K562 (cell line): Measurements from ENCODE around the gene C7orf25. TPM values are rescaled to one million over a fixed set of nuclear protein-coding genes. Genes with fewer than 3 reads are reported as not detected.
A peak's percentile ranks its signal among the peaks of the same experiment; 100 is the strongest.

ENCODE experiments used
- ATAC-seq: fragments of 200-7000 bp; cut with Tn5 transposase; 3 replicates; pipeline ENCODE4 v1.9.1; 2020; ENCODE audit warnings: moderate library complexity
- BruUV-seq: library from RNA; stranded (reverse); fragments of 400-500 nt; replicated peaks from 2 replicates; lab custom pipeline; 2021; lab: Mats Ljungman, UMichigan
- CTCF ChIA-PET: fragments of 300-600 bp; formaldehyde crosslinking; extraction: SDS; loops from one replicate; lab custom pipeline; 2021; ENCODE audit warnings: low intra/inter-chr PET ratio; lab: Yijun Ruan, JAX
- POLR2A ChIA-PET: fragments of 300-600, 350-650 bp; sonication (Branson Sonifier 250); formaldehyde crosslinking; extraction: SDS; loops from one replicate; lab custom pipeline; 2021; ENCODE audit warnings: antibody characterized with exemption, inconsistent platforms; lab: Yijun Ruan, JAX
- DNase-seq, 4 experiments: peaks; one replicate each; pipeline versions ENCODE4 v3.0.0 to v3.0.0-alpha.2; 2011 to 2018; ENCODE audit warnings: low spot score in 3 of 4, mixed read lengths in 3 of 4; ENCODE audit errors: extremely low read depth in 1 of 4
- FAIRE-seq: peaks from 2 replicates; lab custom pipeline; 2011; peaks lifted over from hg19 to GRCh38; lab: Jason Lieb, UNC
- H2AFZ ChIP-seq: 2 replicates; pipeline ENCODE4 v1.6.0; 2011; ENCODE audit warnings: low read depth, low read length, control low read depth, inconsistent platforms
- H3K27ac ChIP-seq: fragments of 200-600 bp; 3 replicates; pipeline ENCODE4 v1.8.0; 2011; ENCODE audit warnings: low read depth, mild to moderate bottlenecking, control low read depth, inconsistent platforms, low read length, moderate library complexity, mixed read lengths; ENCODE audit errors: extremely low read depth
- H3K27me3 ChIP-seq, 2 experiments: fragments of 300-600 bp in 1 of 2; 2 replicates in 1 of 2; 3 replicates in 1 of 2; pipeline versions ENCODE4 v1.6.0 to v1.8.0; 2011; ENCODE audit warnings: inconsistent platforms in 2 of 2, low read length in 2 of 2, mild to moderate bottlenecking in 1 of 2, mixed read lengths in 1 of 2, moderate library complexity in 1 of 2; ENCODE audit not compliant: control insufficient read depth in 2 of 2, insufficient read depth in 2 of 2
- H3K36me3 ChIP-seq: fragments of 300-600 bp; 3 replicates; pipeline ENCODE4 v1.8.0; 2011; ENCODE audit warnings: mild to moderate bottlenecking, low read length, inconsistent platforms; ENCODE audit not compliant: control insufficient read depth, insufficient read depth
- H3K4me1 ChIP-seq, 2 experiments: fragments of 200-600 bp in 1 of 2; replicated peaks in 1 of 2; 2 replicates in 1 of 2; 3 replicates in 1 of 2; pipeline versions ENCODE4 v1.5.1 to v1.8.0; 2011; ENCODE audit warnings: inconsistent platforms in 2 of 2, low read length in 2 of 2, mild to moderate bottlenecking in 1 of 2, mixed read lengths in 1 of 2, moderate library complexity in 1 of 2; ENCODE audit not compliant: control insufficient read depth in 2 of 2, insufficient read depth in 2 of 2
- H3K4me2 ChIP-seq: 2 replicates; pipeline ENCODE4 v1.6.1; 2011; ENCODE audit warnings: low read length, control low read depth, inconsistent platforms, mixed read lengths; ENCODE audit not compliant: insufficient read depth
- H3K4me3 ChIP-seq: fragments of 200-600 bp; sonication (generic), shearing (Covaris generic); 2 replicates; pipeline ENCODE4 v1.5.1; 2016; ENCODE audit warnings: control low read depth, inconsistent platforms
- H3K79me2 ChIP-seq: fragments of 200-600 bp; 3 replicates; pipeline ENCODE4 v1.8.0; 2011; ENCODE audit warnings: low read length, inconsistent platforms; ENCODE audit not compliant: control insufficient read depth, insufficient read depth
- H3K9ac ChIP-seq, 2 experiments: 2 replicates each; pipeline versions ENCODE4 v1.6.0 to v1.6.1; 2011; ENCODE audit warnings: low read depth in 2 of 2, low read length in 2 of 2, control low read depth in 1 of 2, inconsistent platforms in 1 of 2, mild to moderate bottlenecking in 1 of 2, mixed read lengths in 1 of 2; ENCODE audit not compliant: insufficient read depth in 1 of 2
- H3K9me1 ChIP-seq: one replicate; pipeline ENCODE4 v1.6.0; 2011; ENCODE audit warnings: inconsistent platforms, mild to moderate bottlenecking, low read length, moderate library complexity; ENCODE audit not compliant: control insufficient read depth, insufficient read depth
- H3K9me3 ChIP-seq: replicated peaks from 2 replicates; pipeline ENCODE4 v1.5.1; 2011; ENCODE audit warnings: low read depth, low read length, inconsistent platforms; ENCODE audit not compliant: control insufficient read depth, insufficient read depth
- H4K20me1 ChIP-seq: replicated peaks from 2 replicates; pipeline ENCODE4 v1.6.1; 2011; ENCODE audit warnings: low read length, inconsistent platforms, mixed read lengths; ENCODE audit not compliant: control insufficient read depth, insufficient read depth
- AFF1 ChIP-seq, 2 experiments: fragments of 450-650 bp; IDR thresholded peaks; 2 replicates each; pipeline ENCODE4 v1.6.1; 2018; ENCODE audit warnings: mild to moderate bottlenecking in 2 of 2, low read depth in 1 of 2; ENCODE audit not compliant: partially characterized antibody in 2 of 2
- ATF7 ChIP-seq: fragments of 450-650 bp; IDR thresholded peaks from 2 replicates; pipeline ENCODE4 v1.7.1; 2014; ENCODE audit warnings: mild to moderate bottlenecking, moderate library complexity
- CC2D1A ChIP-seq: fragments of 450-650 bp; IDR thresholded peaks from 2 replicates; pipeline ENCODE4 v1.6.1; 2017; ENCODE audit warnings: mild to moderate bottlenecking
- FUS ChIP-seq: fragments of 200-400 bp; formaldehyde crosslinking; optimal IDR thresholded peaks from 2 replicates; pipeline ENCODE3; 2017; ENCODE audit warnings: low read depth, low read length
- RAD21 ChIP-seq, 2 experiments: fragments of 250-450 bp in 1 of 2; fragments of 450-650 bp in 1 of 2; sonication (Bioruptor Pico) in 1 of 2; formaldehyde crosslinking in 1 of 2; IDR thresholded peaks in 1 of 2; conservative IDR thresholded peaks in 1 of 2; 2 replicates each; pipeline versions ENCODE4 v1.4.0 to v1.8.0; 2020 to 2022; ENCODE audit warnings: mild to moderate bottlenecking in 2 of 2, moderate library complexity in 1 of 2
- SMAD4 ChIP-seq: fragments of 250-450 bp; sonication (Bioruptor Pico); conservative IDR thresholded peaks from 2 replicates; pipeline ENCODE4 v1.8.0; 2021; ENCODE audit warnings: inconsistent platforms, mild to moderate bottlenecking, moderate library complexity
- SOX6 ChIP-seq: fragments of 450-650 bp; IDR thresholded peaks from 2 replicates; pipeline ENCODE4 v1.6.1; 2014; ENCODE audit warnings: mild to moderate bottlenecking
- XRCC5 ChIP-seq: fragments of 200-400 bp; formaldehyde crosslinking; IDR thresholded peaks from 2 replicates; pipeline ENCODE4 v1.6.1; 2017; ENCODE audit warnings: low read depth, mild to moderate bottlenecking, low read length
- ZNF140 ChIP-seq: fragments of 250-450 bp; sonication (Bioruptor Pico); IDR thresholded peaks from 2 replicates; pipeline ENCODE4 v1.8.0; 2021; ENCODE audit warnings: moderate library complexity, mild to moderate bottlenecking, inconsistent platforms
- ZNF24 ChIP-seq: fragments of 450-650 bp; IDR thresholded peaks from 2 replicates; pipeline ENCODE4 v1.6.1; 2016
- ZNF592 ChIP-seq: fragments of 450-650 bp; IDR thresholded peaks from 2 replicates; pipeline ENCODE4 v1.6.1; 2017; ENCODE audit warnings: antibody characterized with exemption, mild to moderate bottlenecking
- WGBS: fragments of 100-300 bp; shearing (Covaris generic); methylation state at CpG from one replicate; pipeline ENCODE4 v1.1.6; 2016; ENCODE audit warnings: low coverage, mixed read lengths; ENCODE audit not compliant: insufficient coverage; ENCODE audit errors: missing lambda C conversion rate; 5-methylcytosine and 5-hydroxymethylcytosine counted together
- in situ Hi-C: fragments of 300-500 bp; cut with MboI; formaldehyde crosslinking; loops from 4 replicates; pipeline ENCODE4 v1.15.0; 2018; ENCODE audit warnings: inconsistent platforms, mixed read lengths
- intact Hi-C: fragments of 100-400 bp; cut with micrococcal nuclease; formaldehyde crosslinking; loops from 2 replicates; pipeline ENCODE4 v1.14.2; 2022
- polyA plus RNA-seq, 8 experiments: library from polyadenylated mRNA; depleted of rRNA in 4 of 8; stranded (reverse) in 5 of 8; unstranded in 3 of 8; fragments of >200 nt; fragmentation: Nextera tagmentation in 2 of 8; fragmentation: Illumina TruSeq in 1 of 8; extraction: Ambion mirVana in 2 of 8; extraction: Trizol in 1 of 8; gene quantifications; 2 replicates each; pipeline versions ENCODE4 v1.2.1 to v1.2.3, GENCODE V29; 2011 to 2014; ENCODE audit warnings: inconsistent platforms in 1 of 8, missing spikeins in 1 of 8
- total RNA-seq, 7 experiments: library from RNA; depleted of rRNA in 6 of 7; stranded (reverse); fragments of >200 nt in 6 of 7; fragmentation: Illumina TruSeq in 2 of 7; extraction: Trizol in 2 of 7; gene quantifications; 2 replicates each; pipeline versions ENCODE4 v1.2.1 to v1.2.3, GENCODE V29; 2011 to 2021; ENCODE audit warnings: low replicate concordance in 1 of 7

The C7orf25 gene
- total and polyA plus RNA-seq, 9 of the 15 experiments (the other 6 are each of a cell fraction or from before 2014, with no cell fraction given): 1.2 to 4.7 (median 1.9) TPM

GRCh38 chr7:42940985-42941847 is 29.3 kb upstream of the C7orf25 start:
- Histone ChIP-seq H3K9ac (peak overlapping the region in 1 of 2 experiments; percentile 59; a peak in 1 of 4 replicates), H3K4me2 (no peak overlapping the region), H3K36me3 (peaks cover 42% of the 10 kb centered on the region), H4K20me1 (no peaks in the 10 kb centered on the region), H3K4me1 (peaks cover 4 to 13% of the 10 kb centered on the region in 2 experiments; a peak in 4 of 5 replicates), H3K9me3 (no peaks in the 10 kb centered on the region), H3K4me3 (no peak overlapping the region), H2AFZ (peak overlapping the region; percentile 84), H3K79me2 (peaks cover under 1% of the 10 kb centered on the region; the same call in 1 of the 3 replicates), H3K27ac (no peak overlapping the region; the same call in 2 of the 3 replicates), H3K27me3 (no peaks in the 10 kb centered on the region), H3K9me1 (no peaks in the 10 kb centered on the region)
- peak; percentile 95 for FAIRE-seq
- WGBS: 49% methylated on average over 13 of the region's 13 CpGs
- in situ Hi-C loops: loop anchor here (10.0 to 25.0 kb wide), 2 partner anchors 164 to 321 kb away; no protein-coding TSS in a partner anchor
- no TSS peak for BruUV-seq
- peak; percentile 47 to 89 (median 62) for DNase-seq
- CTCF ChIA-PET: interaction anchor here (0.7 to 1.9 kb wide), 3 partner anchors 163 to 320 kb away, joined by 3 to 10 read pairs (median 3); no protein-coding TSS in a partner anchor
- ATAC-seq: peak; percentile 76
- intact Hi-C loops: loop anchor here (1.0 to 5.0 kb wide), 4 partner anchors 116 to 498 kb away; no protein-coding TSS in a partner anchor
- POLR2A ChIA-PET: interaction anchor here (0.7 to 2.3 kb wide), 3 partner anchors 9 to 172 kb away, joined by 3 to 18 read pairs (median 4); partner anchors contain the start of genes MRPL32 and PSMA2
- TF ChIP-seq RAD21 (CRISPR knock-in tag; conservative IDR thresholded peaks at IDR 0.05 in 1 of 2, IDR thresholded peaks at IDR 0.05 in 1 of 2): peak; percentile 85 to 95
- no peak for TF ChIP-seq ZNF140 (CRISPR knock-in tag)
- TF ChIP-seq ATF7: 0 out of 2 replicates have a peak, but pooled peaks have one; percentile 31
- peak in 1 of 2 experiments; percentile 32 for TF ChIP-seq AFF1 (IDR thresholded peaks at IDR 0.05; ENCODE audit: low read depth in 1 of 2, partially characterized antibody in 2 of 2)
- peak; percentile 26; the same call in 1 of the 2 replicates for TF ChIP-seq ZNF24
- TF ChIP-seq ZNF592: peak; percentile 67; the same call in 1 of the 2 replicates
- TF ChIP-seq CC2D1A: peak; percentile 80
- no peak for TF ChIP-seq FUS
- TF ChIP-seq XRCC5: 0 out of 2 replicates have a peak, but pooled peaks have one; percentile 71
- peak; percentile 28; the same call in 1 of the 2 replicates for TF ChIP-seq SOX6
- TF ChIP-seq SMAD4 (CRISPR knock-in tag): 0 out of 2 replicates have a peak, but pooled peaks have one; percentile 18
